Fibroblast of skin of left quadriceps (primary cell): Measurements from ENCODE around the gene TRMT2B.
A peak's percentile ranks its signal among the peaks of the same experiment; 100 is the strongest.
"Not testable (repeated sequence)": the region's sequence is repeated elsewhere in the genome, so short reads cannot be mapped to it uniquely, and the experiment has no call there.

Experiments
- DNase-seq, 2 experiments: peaks; one replicate each; pipeline ENCODE4 v3.0.0-alpha.2; 2013; ENCODE audit warnings: low read depth in 2 of 2

Gene TRMT2B

DNA sequence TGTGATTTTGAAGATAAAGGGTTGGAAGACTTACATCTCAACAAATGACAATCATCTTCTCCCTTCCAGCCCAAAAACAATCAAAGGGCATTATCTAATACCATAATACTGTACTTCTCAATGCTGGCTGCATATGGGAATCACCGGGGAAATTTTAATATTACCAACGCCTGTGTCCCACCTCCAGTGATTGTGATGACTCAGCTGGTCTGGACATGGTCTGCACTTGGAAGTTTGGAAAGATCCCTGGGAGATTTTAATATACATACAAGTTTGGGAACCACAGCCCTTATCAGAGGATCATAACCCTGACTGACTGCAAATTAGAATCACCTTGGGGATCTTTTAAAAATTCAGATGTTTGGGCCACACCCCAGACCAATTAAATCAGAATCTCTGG is 52.5 kb downstream of the TRMT2B start:
- DNase-seq: no peak

GRCh38 chrX:100995469-100995868 is 56.4 kb downstream of the TRMT2B start:
- DNase-seq: peak; percentile 31 to 33

- DNase-seq: no peak
Observed at GRCh38 chrX:100994352-100995281, 57.3 kb downstream of the TRMT2B start.

DNA sequence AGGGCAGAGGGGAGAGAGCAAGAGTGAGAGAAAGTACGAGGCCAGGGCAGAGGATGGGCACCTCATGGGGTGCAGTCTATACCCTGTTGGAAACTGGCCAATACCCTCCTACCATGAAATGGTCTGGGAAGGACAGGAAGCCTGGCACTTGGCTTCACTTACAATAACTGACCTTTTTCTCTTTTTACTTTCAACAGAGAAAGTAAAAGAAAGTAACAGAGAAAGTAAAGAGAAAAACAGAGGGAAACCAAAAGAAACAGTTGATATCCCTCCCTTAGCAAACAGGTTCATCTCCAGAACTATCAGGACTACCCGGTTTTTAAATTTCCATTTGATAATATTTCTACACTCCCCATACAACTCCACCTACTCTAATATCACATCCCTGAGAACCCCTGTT is 61.8 kb downstream of the TRMT2B start:
- DNase-seq: no peak

- DNase-seq: no peak
Observed at GRCh38 chrX:100984818-100985217, 67.1 kb downstream of the TRMT2B start.

DNA sequence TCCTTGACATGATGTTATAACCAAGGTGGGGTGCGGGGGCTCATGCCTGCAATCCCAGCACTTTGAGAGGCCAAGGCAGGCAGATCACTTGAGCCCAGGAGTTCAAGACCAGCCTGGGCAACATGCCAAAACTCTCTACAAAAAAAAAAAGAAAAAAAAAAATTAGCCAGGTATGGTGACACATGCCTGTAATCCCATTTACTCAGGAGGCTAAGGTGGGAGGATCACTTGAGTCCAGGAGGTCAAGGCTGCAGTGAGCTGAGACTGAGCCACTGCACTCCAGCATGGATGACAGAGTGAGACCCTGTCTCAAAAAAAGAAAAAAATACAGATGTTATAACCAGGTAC is 70.4 kb downstream of the TRMT2B start:
- not testable (repeated sequence) for DNase-seq

- no peak for DNase-seq
Observed at GRCh38 chrX:100980608-100981497, 71.1 kb downstream of the TRMT2B start.

DNA sequence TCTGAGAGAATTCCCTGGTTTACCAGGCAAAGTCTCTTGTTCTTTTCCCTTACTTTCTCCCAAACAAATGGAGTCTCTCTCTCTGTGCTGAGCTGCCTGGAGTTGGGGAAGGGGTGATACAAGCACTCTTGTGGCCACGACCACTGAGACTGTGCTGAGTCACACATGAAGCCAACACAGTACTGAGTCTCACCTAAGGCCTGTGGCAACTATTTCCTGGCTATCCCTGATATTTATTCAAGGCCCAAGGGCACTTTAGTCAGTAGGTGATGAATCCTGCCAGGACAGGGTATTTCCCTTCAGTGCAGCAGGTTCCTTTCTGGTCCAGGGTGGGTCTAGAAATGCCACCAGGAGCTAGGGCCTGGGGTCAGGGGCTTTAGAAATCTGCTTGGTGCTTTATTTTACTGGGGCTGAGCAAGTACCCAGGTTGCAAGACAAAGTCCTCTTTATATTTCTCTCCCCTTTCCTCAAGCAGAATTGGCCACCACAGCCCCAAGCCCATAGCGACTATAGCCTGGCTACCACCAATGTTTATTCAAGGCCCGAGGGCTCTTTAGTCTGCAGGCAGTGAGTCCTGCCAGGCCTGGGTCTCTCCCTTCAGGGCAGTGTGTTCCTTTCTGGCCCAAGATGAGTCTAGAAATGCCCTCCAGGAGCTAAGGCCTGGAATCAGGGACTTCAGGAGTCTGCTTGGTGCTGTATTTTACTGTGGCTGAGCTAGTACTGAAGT is 71.9 kb downstream of the TRMT2B start:
- DNase-seq: no peak

DNA sequence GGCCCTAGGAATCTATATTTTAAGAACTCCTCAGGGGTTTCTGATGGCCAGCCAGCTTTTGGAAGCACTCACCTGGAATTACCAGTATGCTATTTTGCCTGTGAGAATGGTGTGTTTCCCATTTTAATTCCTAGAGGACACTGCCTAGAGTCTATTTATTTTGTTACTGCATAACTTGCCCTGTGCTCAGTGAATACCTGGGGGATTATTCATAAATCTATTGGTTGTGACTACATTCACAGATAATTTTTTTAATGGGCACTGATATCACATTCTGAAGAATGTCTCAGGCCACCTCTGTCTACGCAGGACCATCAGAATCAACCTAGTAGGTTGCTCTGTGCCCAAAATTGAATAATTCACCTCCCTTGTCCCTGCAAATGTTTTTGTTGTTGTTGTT is 75.7 kb downstream of the TRMT2B start:
- no peak for DNase-seq

DNA sequence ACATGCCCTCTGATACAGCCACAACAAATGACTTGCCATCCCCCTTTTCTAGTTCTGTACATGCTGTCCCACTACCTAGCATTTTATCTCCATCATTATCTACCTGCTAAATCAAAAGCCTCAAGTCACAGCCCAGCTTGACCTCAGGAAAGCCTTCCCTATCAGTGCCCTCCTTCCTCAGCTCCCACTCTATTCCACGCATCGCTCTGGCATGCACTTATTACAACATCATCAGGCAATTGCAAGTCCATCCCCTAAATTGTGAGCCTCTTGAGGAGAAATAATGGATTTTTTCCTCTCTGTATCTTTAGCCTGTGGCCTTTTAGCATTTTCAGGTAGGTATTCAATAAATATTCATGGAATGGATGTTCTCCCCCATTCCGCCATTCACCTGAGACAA is 76.7 kb downstream of the TRMT2B start:
- DNase-seq: no peak

DNA sequence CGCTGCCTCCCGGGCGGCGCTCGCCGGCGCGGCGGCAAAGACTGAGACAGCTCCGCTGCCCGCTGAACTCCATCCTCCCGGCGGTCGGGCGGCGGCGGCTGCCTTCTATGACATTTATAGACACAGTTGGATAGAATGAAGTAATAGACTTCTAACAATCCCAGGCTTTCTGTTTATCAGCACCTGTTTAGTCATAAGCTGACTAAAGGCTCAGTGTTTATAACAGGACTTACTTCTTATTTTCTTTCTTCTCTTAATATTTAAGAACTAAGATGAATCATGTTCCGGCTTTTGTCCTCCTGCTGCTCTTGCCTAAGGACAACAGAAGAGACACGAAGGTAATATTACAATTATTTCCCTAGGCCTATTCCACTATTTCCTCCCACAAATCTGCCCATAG is 78.5 kb downstream of the TRMT2B start:
- DNase-seq: no peak

GRCh38 chrX:100969936-100970335 is 82.0 kb downstream of the TRMT2B start:
- no peak for DNase-seq

DNA sequence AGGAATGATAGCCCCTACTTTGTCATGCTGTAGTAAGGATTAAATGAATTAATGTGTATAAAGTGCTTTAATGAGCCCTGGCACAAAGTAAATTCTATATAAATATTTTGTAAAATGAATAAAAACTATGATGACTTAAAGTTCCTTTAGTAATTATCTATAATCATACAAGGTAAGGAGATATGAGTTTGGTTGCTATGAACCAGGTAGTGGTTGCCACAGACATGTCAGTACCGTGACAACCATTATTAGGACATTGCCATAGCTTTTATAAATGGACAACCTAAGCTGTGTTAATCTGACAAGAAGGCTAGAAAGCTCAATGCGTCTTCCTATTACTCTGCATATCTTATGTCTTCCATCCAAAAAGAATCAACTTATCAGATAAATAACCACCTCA is 82.5 kb downstream of the TRMT2B start, which contains the start of gene ARL13A:
Gene ARL13A (plus strand): TSS at position 301 of the 400 bp plus-strand sequence. CDS start 3,982 bp downstream, outside the sequence.
- DNase-seq: no peak

- DNase-seq: no peak
Observed at GRCh38 chrX:100964362-100964761, 87.5 kb downstream of the TRMT2B start.

DNA sequence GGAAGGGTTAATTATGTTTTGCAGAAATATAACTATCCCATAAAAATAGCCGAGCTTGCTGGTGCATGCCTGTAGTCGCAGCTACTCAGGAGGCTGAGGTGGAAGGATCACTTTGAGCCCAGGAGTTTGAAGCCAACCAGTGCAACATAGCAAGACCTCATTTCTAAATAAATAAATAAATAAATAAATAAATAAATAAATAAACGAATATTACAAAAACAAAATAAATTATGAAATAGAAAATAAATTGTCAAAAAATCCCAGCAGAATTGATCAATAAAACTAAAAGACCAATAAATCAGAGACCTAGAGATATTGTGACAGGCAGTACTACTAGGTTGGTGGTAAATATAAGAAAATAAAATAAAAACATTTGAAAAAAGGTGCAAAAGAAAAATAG is 89.1 kb downstream of the TRMT2B start:
- DNase-seq: no peak
